ENCODE measurements around the gene CETP. TPM values are rescaled to one million over a fixed set of nuclear protein-coding genes. Genes with fewer than 3 reads are reported as not detected.
A peak's percentile ranks its signal among the peaks of the same experiment; 100 is the strongest.
"Not testable (repeated sequence)": the region's sequence is repeated elsewhere in the genome, so short reads cannot be mapped to it uniquely, and the experiment has no call there.

Gene CETP
- total and polyA plus RNA-seq, 2 donors: 1.8 to 2.0 TPM

- peak within 1 kb of the TSS; percentile 66 to 79 for H3K4me3 ChIP-seq (ENCODE audit: low read length in 2 of 2)
- peak; percentile 50 to 92 (median 78) for DNase-seq (ENCODE audit: low read depth in 6 of 9, low spot score in 9 of 9)
- no peaks in the 10 kb centered on the region for H3K9me3 ChIP-seq (ENCODE audit: control insufficient read depth in 2 of 2, insufficient read depth in 1 of 2, low read length in 1 of 2)
- peaks cover 0 to 6% of the 10 kb centered on the region in 2 donors for H3K36me3 ChIP-seq (ENCODE audit: control insufficient read depth in 2 of 2, insufficient read depth in 2 of 2, low read length in 1 of 2)
- WGBS: 6% methylated on average over 64 of the region's 64 CpGs
- peaks cover 2 to 41% of the 10 kb centered on the region in 2 donors for H3K4me1 ChIP-seq (ENCODE audit: control insufficient read depth in 2 of 2, insufficient read depth in 2 of 2, low read length in 2 of 2)
- H3K27me3 ChIP-seq (ENCODE audit: control insufficient read depth in 2 of 2, insufficient read depth in 1 of 2, low read length in 1 of 2): no peaks in the 10 kb centered on the region
- peak within 1 kb of the TSS; percentile 70 to 83 for H3K27ac ChIP-seq (ENCODE audit: low read depth in 1 of 2, low read length in 1 of 2)
These were observed 27.5 kb downstream of the CETP start, which contains the start of gene NLRC5 for GRCh38 chr16:56988948-56989945. Gene NLRC5, plus strand, starts transcription at chr16:56989557. Its CDS starts 31,156 bp downstream, at chr16:57020713.

- Histone ChIP-seq H3K4me3 (ENCODE audit: low read length in 2 of 2) (peak overlapping the region; percentile 66 to 79), H3K36me3 (ENCODE audit: control insufficient read depth in 2 of 2, insufficient read depth in 2 of 2, low read length in 1 of 2) (peaks cover 0 to 6% of the 10 kb centered on the region in 2 donors), H3K27ac (ENCODE audit: low read depth in 1 of 2, low read length in 1 of 2) (peak overlapping the region in 1 of 2 donors; percentile 70), H3K9me3 (ENCODE audit: control insufficient read depth in 2 of 2, insufficient read depth in 1 of 2, low read length in 1 of 2) (no peaks in the 10 kb centered on the region), H3K27me3 (ENCODE audit: control insufficient read depth in 2 of 2, insufficient read depth in 1 of 2, low read length in 1 of 2) (no peaks in the 10 kb centered on the region), H3K4me1 (ENCODE audit: control insufficient read depth in 2 of 2, insufficient read depth in 2 of 2, low read length in 2 of 2) (peaks cover 2 to 39% of the 10 kb centered on the region in 2 donors)
- no peak for DNase-seq (ENCODE audit: low read depth in 6 of 9, low spot score in 9 of 9)
- WGBS: 33% methylated on average over 7 of the region's 7 CpGs
These were observed 28.2 kb downstream of the CETP start for GRCh38 chr16:56989988-56990387.

GRCh38 chr16:56990407-56991286 lies 28.9 kb downstream of the CETP start:
- H3K27me3 ChIP-seq (ENCODE audit: control insufficient read depth in 2 of 2, insufficient read depth in 1 of 2, low read length in 1 of 2): no peaks in the 10 kb centered on the region
- peaks cover 0 to 6% of the 10 kb centered on the region in 2 donors for H3K36me3 ChIP-seq (ENCODE audit: control insufficient read depth in 2 of 2, insufficient read depth in 2 of 2, low read length in 1 of 2)
- H3K4me1 ChIP-seq (ENCODE audit: control insufficient read depth in 2 of 2, insufficient read depth in 2 of 2, low read length in 2 of 2): peaks cover 2 to 39% of the 10 kb centered on the region in 2 donors
- no peak overlapping the region for H3K27ac ChIP-seq (ENCODE audit: low read depth in 1 of 2, low read length in 1 of 2)
- no peak for DNase-seq (ENCODE audit: low read depth in 6 of 9, low spot score in 9 of 9)
- WGBS: 86% methylated on average over 16 of the region's 16 CpGs
- H3K9me3 ChIP-seq (ENCODE audit: control insufficient read depth in 2 of 2, insufficient read depth in 1 of 2, low read length in 1 of 2): no peaks in the 10 kb centered on the region
- H3K4me3 ChIP-seq (ENCODE audit: low read length in 2 of 2): peak overlapping the region; percentile 66 to 79

GRCh38 chr16:56992431-56992830 lies 30.7 kb downstream of the CETP start:
- not testable (repeated sequence) for H3K4me3 ChIP-seq (ENCODE audit: low read length in 2 of 2)
- peaks cover 2 to 32% of the 10 kb centered on the region in 2 donors for H3K4me1 ChIP-seq (ENCODE audit: control insufficient read depth in 2 of 2, insufficient read depth in 2 of 2, low read length in 2 of 2)

GRCh38 chr16:56993204-56993603 lies 31.5 kb downstream of the CETP start:
- H3K27ac ChIP-seq (ENCODE audit: low read depth in 1 of 2, low read length in 1 of 2): no peak overlapping the region
- H3K27me3 ChIP-seq (ENCODE audit: control insufficient read depth in 2 of 2, insufficient read depth in 1 of 2, low read length in 1 of 2): no peaks in the 10 kb centered on the region
- 82% methylated on average over 2 of the region's 2 CpGs for WGBS
- peaks cover 0 to 4% of the 10 kb centered on the region in 2 donors for H3K36me3 ChIP-seq (ENCODE audit: control insufficient read depth in 2 of 2, insufficient read depth in 2 of 2, low read length in 1 of 2)
- H3K4me1 ChIP-seq (ENCODE audit: control insufficient read depth in 2 of 2, insufficient read depth in 2 of 2, low read length in 2 of 2): peaks cover 2 to 28% of the 10 kb centered on the region in 2 donors
- no peak for DNase-seq (ENCODE audit: low read depth in 6 of 9, low spot score in 9 of 9)
- H3K4me3 ChIP-seq (ENCODE audit: low read length in 2 of 2): no peak overlapping the region
- H3K9me3 ChIP-seq (ENCODE audit: control insufficient read depth in 2 of 2, insufficient read depth in 1 of 2, low read length in 1 of 2): no peaks in the 10 kb centered on the region

More at GRCh38 chr16:56992431-56992830, 30.7 kb downstream of the CETP start:
- H3K27me3 ChIP-seq (ENCODE audit: control insufficient read depth in 2 of 2, insufficient read depth in 1 of 2, low read length in 1 of 2); H3K36me3 ChIP-seq (ENCODE audit: control insufficient read depth in 2 of 2, insufficient read depth in 2 of 2, low read length in 1 of 2); H3K27ac ChIP-seq (ENCODE audit: low read depth in 1 of 2, low read length in 1 of 2); H3K9me3 ChIP-seq (ENCODE audit: control insufficient read depth in 2 of 2, insufficient read depth in 1 of 2, low read length in 1 of 2); DNase-seq (ENCODE audit: low read depth in 6 of 9, low spot score in 9 of 9): not testable (repeated sequence)
- 100% methylated on average over 1 of the region's 1 CpG for WGBS

GRCh38 chr16:56994311-56994710 lies 32.6 kb downstream of the CETP start:
- Histone ChIP-seq H3K4me3 (ENCODE audit: low read length in 2 of 2) (no peak overlapping the region), H3K9me3 (ENCODE audit: control insufficient read depth in 2 of 2, insufficient read depth in 1 of 2, low read length in 1 of 2) (no peaks in the 10 kb centered on the region), H3K4me1 (ENCODE audit: control insufficient read depth in 2 of 2, insufficient read depth in 2 of 2, low read length in 2 of 2) (peaks cover 2 to 18% of the 10 kb centered on the region in 2 donors), H3K27me3 (ENCODE audit: control insufficient read depth in 2 of 2, insufficient read depth in 1 of 2, low read length in 1 of 2) (no peaks in the 10 kb centered on the region), H3K27ac (ENCODE audit: low read depth in 1 of 2, low read length in 1 of 2) (no peak overlapping the region), H3K36me3 (ENCODE audit: control insufficient read depth in 2 of 2, insufficient read depth in 2 of 2, low read length in 1 of 2) (peaks cover 0 to 4% of the 10 kb centered on the region in 2 donors)
- no peak for DNase-seq (ENCODE audit: low read depth in 6 of 9, low spot score in 9 of 9)
- WGBS: 94% methylated on average over 5 of the region's 5 CpGs

- Histone ChIP-seq H3K27me3 (ENCODE audit: control insufficient read depth in 2 of 2, insufficient read depth in 1 of 2, low read length in 1 of 2) (no peaks in the 10 kb centered on the region), H3K36me3 (ENCODE audit: control insufficient read depth in 2 of 2, insufficient read depth in 2 of 2, low read length in 1 of 2) (peaks cover 0 to 4% of the 10 kb centered on the region in 2 donors), H3K4me3 (ENCODE audit: low read length in 2 of 2) (no peak overlapping the region), H3K27ac (ENCODE audit: low read depth in 1 of 2, low read length in 1 of 2) (no peak overlapping the region), H3K9me3 (ENCODE audit: control insufficient read depth in 2 of 2, insufficient read depth in 1 of 2, low read length in 1 of 2) (no peaks in the 10 kb centered on the region), H3K4me1 (ENCODE audit: control insufficient read depth in 2 of 2, insufficient read depth in 2 of 2, low read length in 2 of 2) (peaks cover 0 to 18% of the 10 kb centered on the region in 2 donors)
- DNase-seq (ENCODE audit: low read depth in 6 of 9, low spot score in 9 of 9): no peak
- WGBS: 90% methylated on average over 12 of the region's 12 CpGs
These were observed 33.5 kb downstream of the CETP start for GRCh38 chr16:56995136-56995805.

GRCh38 chr16:56997264-56997663 lies 35.5 kb downstream of the CETP start:
- Histone ChIP-seq H3K4me1 (ENCODE audit: control insufficient read depth in 2 of 2, insufficient read depth in 2 of 2, low read length in 2 of 2) (peaks cover 0 to 9% of the 10 kb centered on the region in 2 donors), H3K4me3 (ENCODE audit: low read length in 2 of 2) (no peak overlapping the region), H3K36me3 (ENCODE audit: control insufficient read depth in 2 of 2, insufficient read depth in 2 of 2, low read length in 1 of 2) (no peaks in the 10 kb centered on the region), H3K27ac (ENCODE audit: low read depth in 1 of 2, low read length in 1 of 2) (no peak overlapping the region), H3K9me3 (ENCODE audit: control insufficient read depth in 2 of 2, insufficient read depth in 1 of 2, low read length in 1 of 2) (no peaks in the 10 kb centered on the region), H3K27me3 (ENCODE audit: control insufficient read depth in 2 of 2, insufficient read depth in 1 of 2, low read length in 1 of 2) (no peaks in the 10 kb centered on the region)
- WGBS: 98% methylated on average over 5 of the region's 5 CpGs
- DNase-seq (ENCODE audit: low read depth in 6 of 9, low spot score in 9 of 9): no peak

All from thymus (tissue), 11 donors.